Subcutaneous abdominal adipose tissue (tissue), 5 donors: ENCODE measurements around the gene KIAA1671.

Source experiments
- H3K27ac ChIP-seq: one replicate; pipeline ENCODE4 v1.7.0; 2013; ENCODE audit warnings: low read depth, mild to moderate bottlenecking, inconsistent platforms, low read length, moderate library complexity
- H3K27me3 ChIP-seq, 5 donors: one replicate each; pipeline ENCODE4 v1.7.0; 2013; ENCODE audit warnings: low read length in 5 of 5, inconsistent platforms in 1 of 5; ENCODE audit not compliant: control insufficient read depth in 5 of 5, insufficient read depth in 4 of 5
- H3K36me3 ChIP-seq, 5 donors: one replicate each; pipeline ENCODE4 v1.7.0; 2013; ENCODE audit warnings: low read length in 5 of 5; ENCODE audit not compliant: control insufficient read depth in 5 of 5, insufficient read depth in 5 of 5
- H3K4me1 ChIP-seq, 5 donors: one replicate each; pipeline ENCODE4 v1.7.0; 2013; ENCODE audit warnings: low read length in 5 of 5, mild to moderate bottlenecking in 3 of 5, moderate library complexity in 1 of 5; ENCODE audit not compliant: control insufficient read depth in 5 of 5, insufficient read depth in 5 of 5
- H3K4me3 ChIP-seq, 5 donors: one replicate each; pipeline ENCODE4 v1.7.0; 2013; ENCODE audit warnings: low read length in 5 of 5, low read depth in 1 of 5
- H3K9ac ChIP-seq, 5 donors: one replicate each; pipeline ENCODE4 v1.7.0; 2013; ENCODE audit warnings: low read length in 5 of 5, mild to moderate bottlenecking in 4 of 5, moderate library complexity in 3 of 5
- H3K9me3 ChIP-seq, 5 donors: one replicate each; pipeline ENCODE4 v1.7.0; 2013; ENCODE audit warnings: low read length in 5 of 5; ENCODE audit not compliant: control insufficient read depth in 5 of 5
- donor health status: healthy.
- donor health status: healthy.
- donor health status: healthy.
- donor health status: healthy.
- donor health status: healthy.

The KIAA1671 gene

DNA sequence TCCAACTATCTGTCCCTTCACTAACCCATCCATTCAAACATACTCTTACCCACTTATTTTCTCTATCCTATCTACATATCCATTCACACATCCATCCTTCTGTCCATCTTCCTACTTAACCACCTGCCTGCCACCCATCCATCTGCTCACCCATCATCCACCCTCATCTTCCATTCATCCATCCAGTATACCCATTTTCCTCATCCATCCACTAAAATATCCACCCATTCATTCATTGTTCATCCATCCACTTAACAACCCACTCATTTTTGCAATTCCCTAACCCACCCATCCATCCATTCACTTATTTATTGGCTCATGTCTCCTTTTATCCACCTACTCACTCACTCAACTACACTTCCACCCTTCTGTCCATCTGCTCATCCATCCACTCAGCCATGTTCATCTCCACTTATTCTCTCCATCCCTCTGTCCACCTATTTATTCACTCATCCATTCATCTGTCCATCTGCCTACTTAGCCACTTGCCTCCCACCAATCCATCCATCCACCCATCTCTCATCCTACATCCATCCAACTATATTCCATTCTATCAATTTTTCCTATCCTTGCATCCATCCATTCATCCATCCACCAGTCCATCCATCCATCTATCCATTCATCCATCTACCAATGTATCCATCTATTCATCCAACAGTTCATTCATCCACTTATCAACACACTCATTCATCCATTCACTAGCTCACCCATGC lies 16.6 kb upstream of the KIAA1671 start:
- H3K4me1 ChIP-seq = no peaks in the 10 kb centered on the region
- H3K36me3 ChIP-seq = no peaks in the 10 kb centered on the region
- H3K9me3 ChIP-seq = no peaks in the 10 kb centered on the region
- H3K4me3 ChIP-seq = no peak overlapping the region
- peaks cover 0 to 14% (median 6%) of the 10 kb centered on the region in 5 donors for H3K27me3 ChIP-seq
- no peak overlapping the region for H3K9ac ChIP-seq
- no peak overlapping the region for H3K27ac ChIP-seq

GRCh38 chr22:24937114-24937513 lies 15.4 kb upstream of the KIAA1671 start:
- no peaks in the 10 kb centered on the region for H3K4me1 ChIP-seq
- no peak overlapping the region for H3K27ac ChIP-seq
- no peak overlapping the region for H3K9ac ChIP-seq
- no peak overlapping the region for H3K4me3 ChIP-seq
- H3K36me3 ChIP-seq = no peaks in the 10 kb centered on the region
- H3K9me3 ChIP-seq = no peaks in the 10 kb centered on the region
- peaks cover 0 to 13% (median 6%) of the 10 kb centered on the region in 5 donors for H3K27me3 ChIP-seq

GRCh38 chr22:24938741-24939341 lies 13.7 kb upstream of the KIAA1671 start:
- no peak overlapping the region for H3K27ac ChIP-seq
- peaks cover 0 to 13% (median 6%) of the 10 kb centered on the region in 5 donors for H3K27me3 ChIP-seq

DNA sequence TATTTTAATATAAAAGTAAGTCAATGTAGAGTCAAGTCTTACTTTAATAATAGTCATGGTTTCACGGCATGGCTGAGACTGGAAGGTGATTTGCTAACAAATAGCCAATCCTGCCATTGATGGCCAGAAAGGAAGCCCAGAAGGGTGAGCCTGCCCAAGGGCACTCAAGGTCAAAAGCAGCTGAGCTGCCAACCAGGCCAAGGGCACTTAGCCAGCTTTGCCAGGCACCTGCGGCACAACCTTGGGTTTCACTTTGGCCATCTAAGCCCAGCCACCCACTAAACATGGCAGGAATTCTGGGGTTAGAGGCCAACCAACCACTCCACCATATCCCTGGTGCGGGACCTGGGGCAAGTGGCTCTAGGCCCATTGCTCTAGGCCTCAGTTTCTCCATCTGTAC lies 10.2 kb upstream of the KIAA1671 start:
- Histone ChIP-seq H3K27me3 (peaks cover 0 to 10% (median 3%) of the 10 kb centered on the region in 5 donors), H3K36me3 (no peaks in the 10 kb centered on the region), H3K4me1 (no peaks in the 10 kb centered on the region), H3K4me3 (no peak overlapping the region), H3K27ac (no peak overlapping the region), H3K9me3 (no peaks in the 10 kb centered on the region), H3K9ac (no peak overlapping the region)

More at GRCh38 chr22:24938741-24939341, 13.7 kb upstream of the KIAA1671 start:
- Histone ChIP-seq H3K9me3 (no peaks in the 10 kb centered on the region), H3K4me3 (no peak overlapping the region), H3K9ac (no peak overlapping the region), H3K36me3 (no peaks in the 10 kb centered on the region), H3K4me1 (no peaks in the 10 kb centered on the region)

DNA sequence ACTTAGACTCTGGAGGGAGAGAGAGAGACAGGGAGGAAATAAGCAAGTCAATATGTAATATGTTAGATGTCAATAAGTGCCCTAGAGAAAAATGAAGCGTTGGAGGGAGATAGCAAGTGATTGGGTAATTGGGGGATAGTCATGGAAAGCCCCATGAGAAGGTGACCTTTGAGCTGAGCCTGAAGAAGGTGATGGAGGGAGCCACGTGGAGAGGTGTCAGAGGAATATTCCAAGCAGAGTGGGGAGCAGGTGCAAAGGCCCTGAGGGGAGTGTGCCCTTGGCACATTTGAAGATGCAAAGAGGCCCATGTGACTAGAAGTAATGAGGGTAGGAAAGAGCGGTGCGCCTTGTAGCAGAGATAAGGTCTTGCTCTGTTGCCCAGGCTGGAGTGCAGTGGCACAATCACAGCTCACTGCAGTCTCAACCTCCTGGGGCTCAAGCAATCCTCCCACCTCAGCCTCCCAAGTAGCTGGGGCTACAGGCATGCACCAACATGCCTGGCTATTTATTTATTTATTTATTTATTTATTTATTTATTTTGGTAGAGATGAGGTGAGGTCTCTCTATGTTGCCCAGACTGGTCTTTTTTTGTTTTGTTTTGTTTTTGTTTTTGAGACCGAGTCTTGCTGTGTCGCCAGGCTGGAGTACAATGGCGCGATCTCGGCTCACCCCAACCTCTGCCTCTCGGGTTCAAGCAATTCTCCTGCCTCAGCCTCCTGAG lies 8.1 kb upstream of the KIAA1671 start:
- Histone ChIP-seq H3K36me3 (no peaks in the 10 kb centered on the region), H3K9ac (no peak overlapping the region), H3K4me1 (no peaks in the 10 kb centered on the region), H3K4me3 (no peak overlapping the region), H3K9me3 (no peaks in the 10 kb centered on the region), H3K27me3 (peaks cover 4 to 23% (median 8%) of the 10 kb centered on the region in 5 donors), H3K27ac (no peak overlapping the region)

- H3K9ac ChIP-seq = no peak overlapping the region
- H3K27ac ChIP-seq = no peak overlapping the region
- peaks cover 0 to 4% (median 0%) of the 10 kb centered on the region in 5 donors for H3K4me1 ChIP-seq
- H3K36me3 ChIP-seq = no peaks in the 10 kb centered on the region
- H3K27me3 ChIP-seq = peaks cover 4 to 25% (median 11%) of the 10 kb centered on the region in 5 donors
- H3K9me3 ChIP-seq = no peaks in the 10 kb centered on the region
- no peak overlapping the region for H3K4me3 ChIP-seq
Observed at GRCh38 chr22:24945430-24945829, 7.1 kb upstream of the KIAA1671 start.

GRCh38 chr22:24947383-24947782 lies 5.1 kb upstream of the KIAA1671 start:
- Histone ChIP-seq H3K9ac (no peak overlapping the region), H3K36me3 (no peaks in the 10 kb centered on the region), H3K4me1 (peaks cover 0 to 8% (median 6%) of the 10 kb centered on the region in 5 donors), H3K27me3 (peaks cover 6 to 25% (median 15%) of the 10 kb centered on the region in 5 donors), H3K27ac (no peak overlapping the region), H3K4me3 (no peak overlapping the region), H3K9me3 (no peaks in the 10 kb centered on the region)

DNA sequence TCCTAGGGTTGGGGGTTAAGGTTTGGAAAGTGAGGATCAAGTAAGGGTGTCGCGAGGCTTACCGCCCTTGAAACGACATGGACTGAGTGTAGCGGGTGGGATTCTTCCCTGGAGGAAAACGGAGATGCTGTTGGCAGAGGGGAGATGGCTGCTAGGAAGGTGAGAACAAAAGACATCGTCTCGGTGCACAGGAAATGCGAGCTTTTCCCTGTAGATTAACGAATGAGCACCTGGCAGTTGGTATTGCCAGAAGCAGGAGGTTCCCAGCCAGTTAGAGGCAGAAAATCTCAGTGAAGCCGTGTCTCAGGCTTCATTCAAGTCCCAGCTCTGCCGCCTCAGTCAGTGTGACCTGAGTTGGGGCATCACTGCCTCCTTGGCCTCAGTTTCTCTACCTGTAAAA lies 4.6 kb upstream of the KIAA1671 start:
- H3K4me1 ChIP-seq = peaks cover 0 to 11% (median 9%) of the 10 kb centered on the region in 5 donors
- H3K4me3 ChIP-seq = no peak overlapping the region
- no peaks in the 10 kb centered on the region for H3K9me3 ChIP-seq
- H3K27ac ChIP-seq = no peak overlapping the region
- no peaks in the 10 kb centered on the region for H3K36me3 ChIP-seq
- H3K9ac ChIP-seq = no peak overlapping the region
- peaks cover 6 to 25% (median 15%) of the 10 kb centered on the region in 5 donors for H3K27me3 ChIP-seq

- Histone ChIP-seq H3K9me3 (no peaks in the 10 kb centered on the region), H3K4me1 (peaks cover 0 to 18% (median 16%) of the 10 kb centered on the region in 5 donors), H3K9ac (no peak overlapping the region), H3K27me3 (peaks cover 6 to 25% (median 15%) of the 10 kb centered on the region in 5 donors), H3K4me3 (no peak overlapping the region), H3K27ac (no peak overlapping the region), H3K36me3 (no peaks in the 10 kb centered on the region)
Observed at GRCh38 chr22:24948356-24949202, 3.9 kb upstream of the KIAA1671 start.
